Vagina (tissue), 2 donors: ENCODE data around the gene ADCY7. TPM values are rescaled to one million over a fixed set of nuclear protein-coding genes. Genes with fewer than 3 reads are reported as not detected.

Experiments
- DNase-seq, 2 donors: peaks; one replicate each; pipeline ENCODE4 v3.0.0-alpha.2; 2017; ENCODE audit errors: extremely low spot score in 2 of 2
- H3K27ac ChIP-seq: fragments of 200-600 bp; sonication (generic); one replicate; pipeline ENCODE4 v1.5.1; 2019
- H3K27me3 ChIP-seq: fragments of 200-600 bp; sonication (generic); one replicate; pipeline ENCODE4 v1.5.1; 2019
- H3K36me3 ChIP-seq, 2 donors: fragments of 200-600 bp; sonication (generic); one replicate each; pipeline ENCODE4 v1.5.1; 2017 to 2019
- H3K4me1 ChIP-seq: fragments of 200-600 bp; sonication (generic); one replicate; pipeline ENCODE4 v1.5.1; 2019
- H3K4me3 ChIP-seq, 2 donors: fragments of 200-600 bp; sonication (generic); 1 replicate in 1 of 2; 2 replicates in 1 of 2; pipeline ENCODE4 v1.5.1; 2016 to 2019
- H3K9me3 ChIP-seq: fragments of 200-600 bp; sonication (generic); one replicate; pipeline ENCODE4 v1.5.1; 2019
- CTCF ChIP-seq, 3 experiments: fragments of 450-650 bp in 2 of 3; fragments of 200-600 bp in 1 of 3; sonication (generic) in 1 of 3; IDR thresholded peaks; one replicate each; pipeline ENCODE4 v1.5.1; 2017 to 2019; ENCODE audit warnings: antibody characterized with exemption in 3 of 3, mild to moderate bottlenecking in 2 of 3, moderate library complexity in 2 of 3
- POLR2A ChIP-seq, 2 donors: fragments of 450-650 bp; IDR thresholded peaks; one replicate each; pipeline ENCODE4 v1.6.1; 2017; ENCODE audit warnings: antibody characterized with exemption in 2 of 2, mild to moderate bottlenecking in 2 of 2, moderate library complexity in 2 of 2
- POLR2AphosphoS5 ChIP-seq, 2 donors: sonication (generic); formaldehyde crosslinking; IDR thresholded peaks; one replicate each; pipeline ENCODE4 v1.9.0; 2017; ENCODE audit warnings: antibody characterized with exemption in 2 of 2, mild to moderate bottlenecking in 2 of 2, low read depth in 1 of 2; ENCODE audit not compliant: insufficient read depth in 1 of 2
- intact Hi-C: fragments of 100-400 bp; cut with DNase I; formaldehyde crosslinking; loops from one replicate; pipeline ENCODE4 v1.15.1; 2023
- microRNA-seq: library from miRNA; unstranded; fragments of <30 nt; microRNA quantifications from one replicate; pipeline ENCODE4, GENCODE V29; 2017; ENCODE audit warnings: borderline number of aligned reads, borderline replicate concordance
- small RNA-seq: library from RNA; depleted of rRNA; stranded (forward); fragments of <200 nt; gene quantifications from one replicate; pipeline ENCODE3, GENCODE V24; 2016
- total RNA-seq: library from RNA; depleted of rRNA; stranded (reverse); fragments of >200 nt; gene quantifications from one replicate; pipeline ENCODE4 v1.2.3, GENCODE V29; 2016

ADCY7 gene
- total RNA-seq, 1 donor from 2014 or later, result 18.9 TPM

GRCh38 chr16:50360033-50360778 is 93.9 kb downstream of the ADCY7 start:
- H3K27me3 ChIP-seq, result no peaks in the 10 kb centered on the region
- intact Hi-C loops, result no loop called here
- TF ChIP-seq POLR2A (IDR thresholded peaks at IDR 0.05) (no peak), CTCF (IDR thresholded peaks at IDR 0.05) (no peak), POLR2AphosphoS5 (IDR thresholded peaks at IDR 0.05; ENCODE audit: insufficient read depth in 1 of 2, low read depth in 1 of 2) (no peak)
- peaks cover 35% of the 10 kb centered on the region for H3K4me1 ChIP-seq
- no peak overlapping the region for H3K27ac ChIP-seq
- H3K9me3 ChIP-seq, result no peaks in the 10 kb centered on the region
- DNase-seq, result no peak
- H3K4me3 ChIP-seq, result no peak overlapping the region
- H3K36me3 ChIP-seq, result peaks cover 0 to 17% of the 10 kb centered on the region in 2 donors

DNA sequence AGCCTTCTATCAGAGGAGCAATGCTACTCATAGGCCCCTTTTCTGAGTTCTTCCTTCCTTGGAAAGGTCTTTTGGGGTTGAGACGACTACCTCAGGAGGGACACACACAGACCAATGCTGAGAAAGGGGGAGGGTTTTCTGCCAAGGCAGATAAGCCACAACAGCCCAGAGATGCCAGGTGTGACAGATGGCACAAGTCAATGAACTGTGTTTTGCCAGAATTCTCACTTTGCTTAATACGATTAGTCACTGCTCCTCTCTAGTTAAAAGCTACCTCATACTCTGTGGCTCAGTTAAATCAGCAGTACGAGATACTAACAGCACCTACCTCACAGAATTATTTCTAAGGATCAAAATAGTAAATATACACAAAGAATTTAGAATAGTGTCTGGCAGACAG is 94.4 kb downstream of the ADCY7 start:
- Histone ChIP-seq H3K4me1 (peaks cover 41% of the 10 kb centered on the region), H3K4me3 (no peak overlapping the region), H3K9me3 (no peaks in the 10 kb centered on the region), H3K36me3 (peaks cover 0 to 17% of the 10 kb centered on the region in 2 donors), H3K27me3 (no peaks in the 10 kb centered on the region), H3K27ac (no peak overlapping the region)
- intact Hi-C loops, result no loop called here
- no peak for TF ChIP-seq CTCF (IDR thresholded peaks at IDR 0.05)
- no peak for TF ChIP-seq POLR2AphosphoS5 (IDR thresholded peaks at IDR 0.05; ENCODE audit: insufficient read depth in 1 of 2, low read depth in 1 of 2)
- TF ChIP-seq POLR2A (IDR thresholded peaks at IDR 0.05), result no peak
- DNase-seq, result no peak

- H3K27ac ChIP-seq, result no peak overlapping the region
- H3K27me3 ChIP-seq, result no peaks in the 10 kb centered on the region
- peaks cover 62% of the 10 kb centered on the region for H3K4me1 ChIP-seq
- no peaks in the 10 kb centered on the region for H3K9me3 ChIP-seq
- no peak overlapping the region for H3K4me3 ChIP-seq
- intact Hi-C loops, result no loop called here
- peaks cover 0 to 17% of the 10 kb centered on the region in 2 donors for H3K36me3 ChIP-seq
- no peak for TF ChIP-seq POLR2AphosphoS5 (IDR thresholded peaks at IDR 0.05; ENCODE audit: insufficient read depth in 1 of 2, low read depth in 1 of 2)
- TF ChIP-seq POLR2A (IDR thresholded peaks at IDR 0.05), result no peak
- no peak for TF ChIP-seq CTCF (IDR thresholded peaks at IDR 0.05)
- DNase-seq, result no peak
These were observed 97.3 kb downstream of the ADCY7 start for GRCh38 chr16:50363656-50364055.

DNA sequence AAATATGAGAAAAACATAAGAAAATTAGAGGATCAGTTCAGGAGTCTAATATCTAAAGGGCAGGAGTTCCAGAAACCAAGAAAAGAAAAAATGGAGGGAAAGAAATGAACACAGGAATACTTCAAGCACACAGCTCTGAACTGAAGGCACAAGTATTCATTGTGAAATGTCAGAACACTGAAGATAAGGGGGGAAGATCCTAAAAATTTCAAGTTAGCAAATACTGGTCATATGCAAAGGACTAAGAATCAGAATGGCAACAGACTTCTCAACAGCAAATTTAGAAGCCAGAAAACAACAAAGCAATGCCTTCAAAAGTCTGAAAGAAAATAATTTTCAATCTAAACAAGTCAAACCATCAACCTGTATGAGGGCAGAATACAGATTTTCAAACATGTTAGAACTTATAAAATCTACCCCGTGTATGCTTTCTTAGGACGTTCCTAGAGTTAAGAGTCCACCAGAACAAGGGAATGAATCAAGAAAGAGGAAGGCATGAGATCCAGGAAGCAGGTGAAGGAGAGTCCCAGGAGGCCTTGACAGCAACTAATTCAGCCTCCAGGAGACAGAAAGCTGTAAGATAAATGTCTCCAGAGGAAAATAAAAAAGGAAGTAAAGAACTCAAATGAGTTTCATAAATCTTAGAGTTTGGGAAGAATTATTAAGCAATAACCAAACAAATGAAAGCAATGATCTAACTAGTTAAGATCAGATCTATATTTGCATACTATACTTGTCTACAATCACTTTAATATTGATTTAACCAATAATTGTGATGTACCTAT is 99.6 kb downstream of the ADCY7 start:
- no peaks in the 10 kb centered on the region for H3K9me3 ChIP-seq
- H3K27ac ChIP-seq, result no peak overlapping the region
- no peak overlapping the region for H3K4me3 ChIP-seq
- peaks cover 48% of the 10 kb centered on the region for H3K4me1 ChIP-seq
- peaks cover 0 to 17% of the 10 kb centered on the region in 2 donors for H3K36me3 ChIP-seq
- intact Hi-C loops, result no loop called here
- TF ChIP-seq POLR2AphosphoS5 (IDR thresholded peaks at IDR 0.05; ENCODE audit: insufficient read depth in 1 of 2, low read depth in 1 of 2) (no peak), CTCF (IDR thresholded peaks at IDR 0.05) (no peak), POLR2A (IDR thresholded peaks at IDR 0.05) (no peak)
- DNase-seq, result no peak
- no peaks in the 10 kb centered on the region for H3K27me3 ChIP-seq

Small RNAs within 50 kb of the gene (microRNA-seq; reads per million reads assigned to microRNA genes)
- gene MIR6771, result not detected

Small RNAs within 50 kb of the gene (small RNA-seq; reads per million reads assigned to genes)
- gene MIR6771, result not detected

Other genes with a start within 250 kb of the ADCY7 start
- gene CNEP1R1, start 241.3 kb upstream of the ADCY7 start, total RNA-seq, result 20.4 TPM
- 16.5 TPM for gene HEATR3, start 200.6 kb upstream of the ADCY7 start, total RNA-seq
- gene TENT4B, start 113.2 kb upstream of the ADCY7 start, total RNA-seq, result 14.0 TPM
- 49.6 TPM for gene BRD7, start 102.4 kb downstream of the ADCY7 start, total RNA-seq